Neural cell (in vitro differentiated cells): ENCODE data around the gene ZNF672. TPM values are rescaled to one million over a fixed set of nuclear protein-coding genes. Genes with fewer than 3 reads are reported as not detected.

Experiments used
- H2AFZ ChIP-seq: fragments of 200-600, 300-800 bp; sonication (generic), shearing (Covaris generic); 2 replicates; pipeline ENCODE4 v1.6.0; 2014; ENCODE audit warnings: low read depth, mild to moderate bottlenecking, antibody characterized with exemption, low read length, moderate library complexity
- H3F3A ChIP-seq: fragments of 200-600 bp; shearing (Covaris generic); 2 replicates; pipeline ENCODE4 v1.6.1; 2016; ENCODE audit warnings: mild to moderate bottlenecking, moderate library complexity, mixed read lengths, antibody characterized with exemption, low read length; ENCODE audit not compliant: insufficient read depth, poor library complexity, severe bottlenecking
- H3K27ac ChIP-seq: fragments of 200-600, 300-800 bp; sonication (generic), shearing (Covaris generic); 2 replicates; pipeline ENCODE4 v1.5.1; 2014; ENCODE audit warnings: mild to moderate bottlenecking, low read length, moderate library complexity
- H3K27me3 ChIP-seq: fragments of 300-800, 200-600 bp; sonication (generic), shearing (Covaris generic); 2 replicates; pipeline ENCODE4 v1.6.0; 2014; ENCODE audit warnings: mild to moderate bottlenecking, low read depth, low read length, moderate library complexity; ENCODE audit not compliant: insufficient read depth
- H3K36me3 ChIP-seq: fragments of 300-800, 200-600 bp; sonication (generic), shearing (Covaris generic); 2 replicates; pipeline ENCODE4 v1.5.1; 2014; ENCODE audit warnings: mild to moderate bottlenecking, antibody characterized with exemption, low read length, moderate library complexity; ENCODE audit not compliant: insufficient read depth
- H3K4me2 ChIP-seq: fragments of 300-800, 200-600 bp; sonication (generic), shearing (Covaris generic); 2 replicates; pipeline ENCODE4 v1.6.0; 2014; ENCODE audit warnings: mild to moderate bottlenecking, low read length
- H3K4me3 ChIP-seq: fragments of 300-800, 200-600 bp; sonication (generic), shearing (Covaris generic); 2 replicates; pipeline ENCODE4 v1.5.1; 2014; ENCODE audit warnings: mild to moderate bottlenecking, low read length, moderate library complexity
- H3K79me2 ChIP-seq: fragments of 200-600 bp; shearing (Covaris generic); replicated peaks from 2 replicates; pipeline ENCODE4 v1.6.0; 2014; ENCODE audit warnings: mild to moderate bottlenecking, low read length, moderate library complexity; ENCODE audit not compliant: insufficient read depth
- H3K9ac ChIP-seq: fragments of 300-800, 200-600 bp; sonication (generic), shearing (Covaris generic); 2 replicates; pipeline ENCODE4 v1.6.1; 2016; ENCODE audit warnings: mild to moderate bottlenecking, low read length, mixed read lengths
- H3K9me2 ChIP-seq: fragments of 200-600 bp; shearing (Covaris generic); 2 replicates; pipeline ENCODE4 v1.6.1; 2016; ENCODE audit warnings: mild to moderate bottlenecking, low read length, mixed read lengths; ENCODE audit not compliant: insufficient read depth
- H3K9me3 ChIP-seq: fragments of 200-600, 300-800 bp; sonication (generic), shearing (Covaris generic); 2 replicates; pipeline ENCODE4 v1.6.1; 2016; ENCODE audit warnings: mild to moderate bottlenecking, mixed run types, low read length, moderate library complexity, mixed read lengths
- H4K20me1 ChIP-seq: fragments of 200-600 bp; shearing (Covaris generic); 2 replicates; pipeline ENCODE4 v1.6.1; 2016; ENCODE audit warnings: mild to moderate bottlenecking, mixed run types; ENCODE audit not compliant: insufficient read depth
- CTCF ChIP-seq: fragments of 450-650 bp; IDR thresholded peaks from 2 replicates; pipeline ENCODE4 v1.5.1; 2014; ENCODE audit warnings: antibody characterized with exemption, mild to moderate bottlenecking, moderate library complexity; ENCODE audit not compliant: poor library complexity, severe bottlenecking
- EP300 ChIP-seq: fragments of 450-650 bp; conservative IDR thresholded peaks from 2 replicates; pipeline ENCODE4 v1.6.1; 2014; ENCODE audit warnings: antibody characterized with exemption, mild to moderate bottlenecking, moderate library complexity; ENCODE audit not compliant: poor library complexity, severe bottlenecking
- EZH2 ChIP-seq: fragments of 200-600, 300-800 bp; shearing (Covaris generic), sonication (generic); IDR thresholded peaks from 2 replicates; pipeline ENCODE4 v1.6.1; 2014; ENCODE audit warnings: antibody characterized with exemption, low read length, borderline replicate concordance, mild to moderate bottlenecking; ENCODE audit not compliant: insufficient read depth, poor library complexity, severe bottlenecking
- MXI1 ChIP-seq: fragments of 450-650 bp; conservative IDR thresholded peaks from 2 replicates; pipeline ENCODE4 v1.6.1; 2014; ENCODE audit warnings: antibody characterized with exemption, mild to moderate bottlenecking; ENCODE audit not compliant: poor library complexity, severe bottlenecking
- POLR2AphosphoS5 ChIP-seq: IDR thresholded peaks from 2 replicates; pipeline ENCODE4 v1.6.1; 2012
- RAD21 ChIP-seq: fragments of 450-650 bp; conservative IDR thresholded peaks from 2 replicates; pipeline ENCODE4 v1.6.1; 2014; ENCODE audit warnings: antibody characterized with exemption, mild to moderate bottlenecking, moderate library complexity
- REST ChIP-seq: IDR thresholded peaks from 2 replicates; pipeline ENCODE4 v1.6.1; 2012; ENCODE audit warnings: borderline replicate concordance
- SMC3 ChIP-seq: fragments of 450-650 bp; conservative IDR thresholded peaks from 2 replicates; pipeline ENCODE4 v1.6.1; 2014; ENCODE audit warnings: antibody characterized with exemption, mild to moderate bottlenecking, moderate library complexity; ENCODE audit not compliant: poor library complexity
- TAF1 ChIP-seq: IDR thresholded peaks from 2 replicates; pipeline ENCODE4 v1.6.1; 2012; ENCODE audit warnings: low read depth
- polyA plus RNA-seq: library from polyadenylated mRNA; depleted of rRNA; stranded (reverse); fragments of >200 nt; gene quantifications from 2 replicates; pipeline ENCODE4 v1.2.3, GENCODE V29; 2014

The ZNF672 gene
- polyA plus RNA-seq, 1 donor from 2014 or later = 22.9 TPM

- no peaks in the 10 kb centered on the region for H3K9me2 ChIP-seq
- no peak overlapping the region for H3K4me2 ChIP-seq
- TF ChIP-seq EP300 (no peak), CTCF (no peak), MXI1 (no peak)
- H3K9me3 ChIP-seq = no peaks in the 10 kb centered on the region
- H3K9ac ChIP-seq = no peak overlapping the region
- H3K79me2 ChIP-seq = no peaks in the 10 kb centered on the region
- no peaks in the 10 kb centered on the region for H3F3A ChIP-seq
- H3K27me3 ChIP-seq = no peaks in the 10 kb centered on the region
- H2AFZ ChIP-seq = no peak overlapping the region
- no peak overlapping the region for H3K27ac ChIP-seq
- no peaks in the 10 kb centered on the region for H3K36me3 ChIP-seq
- no peak overlapping the region for H3K4me3 ChIP-seq
- H4K20me1 ChIP-seq = no peaks in the 10 kb centered on the region
Observed at GRCh38 chr1:248890549-248891498, 52.8 kb downstream of the ZNF672 start.

GRCh38 chr1:248891758-248892157, 53.7 kb downstream of the ZNF672 start:
- Histone ChIP-seq H3F3A (no peaks in the 10 kb centered on the region), H3K79me2 (no peaks in the 10 kb centered on the region), H2AFZ (no peak overlapping the region), H3K9me2 (no peaks in the 10 kb centered on the region), H3K4me2 (no peak overlapping the region), H4K20me1 (no peaks in the 10 kb centered on the region), H3K4me3 (no peak overlapping the region), H3K9ac (no peak overlapping the region), H3K27me3 (no peaks in the 10 kb centered on the region), H3K36me3 (no peaks in the 10 kb centered on the region), H3K27ac (no peak overlapping the region), H3K9me3 (no peaks in the 10 kb centered on the region)
- no peak for TF ChIP-seq CTCF
- TF ChIP-seq RAD21 = no peak
- no peak for TF ChIP-seq EZH2
- no peak for TF ChIP-seq POLR2AphosphoS5
- no peak for TF ChIP-seq TAF1
- no peak for TF ChIP-seq SMC3
- no peak for TF ChIP-seq MXI1
- TF ChIP-seq EP300 = no peak
- TF ChIP-seq REST = no peak
